GM18870 (cell line): ENCODE measurements around the gene ADAMTS3.
A peak's percentile ranks its signal among the peaks of the same experiment; 100 is the strongest.

Experiments used
- ATAC-seq: cut with Tn5 transposase; IDR thresholded peaks from one replicate; pipeline ENCODE4 v1.9.1; 2021; ENCODE audit warnings: moderate library complexity; ENCODE audit not compliant: unreplicated experiment

The ADAMTS3 gene

DNA sequence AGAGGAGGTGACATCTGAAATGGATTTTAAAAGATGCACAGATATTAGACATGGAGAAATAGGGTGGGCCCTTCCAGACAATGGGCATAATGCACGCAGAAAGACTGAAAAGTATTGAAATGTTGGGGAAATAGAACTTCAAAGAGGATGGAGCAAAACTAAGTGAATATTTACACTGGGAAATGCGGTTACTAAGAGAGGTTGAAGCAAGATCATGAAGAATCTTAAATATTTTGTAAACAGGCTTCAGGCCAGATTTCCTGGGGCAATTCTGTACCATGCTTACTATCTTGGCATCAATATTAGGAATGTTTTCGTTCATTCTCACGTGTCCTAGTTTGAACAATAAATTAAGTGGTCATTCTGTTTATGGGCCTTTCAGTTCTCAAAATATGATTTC, 216.3 kb downstream of the ADAMTS3 start:
- ATAC-seq, result no peak

DNA sequence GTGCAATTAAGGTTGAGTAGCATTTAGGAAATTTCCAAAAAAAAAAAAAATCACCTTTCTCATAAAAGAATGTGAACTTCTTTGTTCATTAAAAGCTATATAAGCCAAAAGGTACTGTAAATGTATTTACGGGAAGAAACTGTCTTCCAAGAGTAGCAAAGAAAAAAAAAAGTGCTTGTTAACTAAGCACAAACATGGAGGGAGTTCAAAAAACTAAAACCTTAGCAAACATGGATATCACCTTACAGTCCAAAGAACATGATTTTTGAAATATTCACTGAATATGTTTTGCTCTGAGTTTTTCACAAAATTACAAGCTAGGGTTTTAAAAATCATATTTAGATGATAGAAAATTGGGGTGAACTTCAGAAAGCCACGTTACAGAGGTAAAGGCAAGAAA, 217.5 kb downstream of the ADAMTS3 start:
- no peak for ATAC-seq

DNA sequence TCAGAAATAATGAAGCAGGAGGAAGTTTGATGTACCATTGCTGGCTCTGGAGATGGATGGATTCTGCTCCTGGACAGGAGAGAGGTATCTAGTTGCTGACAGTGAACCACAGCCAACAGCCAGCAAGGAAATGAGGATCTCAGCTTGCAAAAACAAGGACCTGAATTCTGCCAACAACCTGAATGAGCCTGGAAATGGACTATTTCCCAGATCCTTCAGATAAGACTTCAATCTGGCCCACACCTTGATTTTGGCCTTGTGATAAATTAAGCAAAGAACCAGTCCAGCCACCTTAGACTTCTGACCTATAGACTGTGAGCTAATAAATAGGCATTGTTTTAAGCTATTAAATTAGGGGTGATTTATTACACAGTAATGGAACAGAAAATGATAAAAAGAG, 220.3 kb downstream of the ADAMTS3 start:
- no peak for ATAC-seq

DNA sequence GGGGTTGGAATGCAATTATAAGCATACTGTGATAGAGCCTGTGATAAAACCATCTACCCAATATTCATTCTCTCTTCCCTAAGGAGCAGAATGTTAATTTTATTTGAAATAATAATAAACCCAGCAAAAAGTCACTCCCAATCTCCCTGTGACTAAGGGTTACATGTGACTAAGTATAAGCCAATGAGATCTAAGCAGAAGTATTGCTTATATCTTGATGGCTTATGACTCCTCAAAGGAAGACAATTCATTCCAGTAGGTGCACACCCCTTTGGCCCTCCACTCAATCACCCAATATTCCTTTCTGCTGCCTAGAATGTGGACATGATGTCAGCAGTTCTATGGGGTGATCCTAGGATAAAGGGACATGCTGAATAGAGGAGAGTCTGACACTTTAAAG, 224.6 kb downstream of the ADAMTS3 start:
- no peak for ATAC-seq

DNA sequence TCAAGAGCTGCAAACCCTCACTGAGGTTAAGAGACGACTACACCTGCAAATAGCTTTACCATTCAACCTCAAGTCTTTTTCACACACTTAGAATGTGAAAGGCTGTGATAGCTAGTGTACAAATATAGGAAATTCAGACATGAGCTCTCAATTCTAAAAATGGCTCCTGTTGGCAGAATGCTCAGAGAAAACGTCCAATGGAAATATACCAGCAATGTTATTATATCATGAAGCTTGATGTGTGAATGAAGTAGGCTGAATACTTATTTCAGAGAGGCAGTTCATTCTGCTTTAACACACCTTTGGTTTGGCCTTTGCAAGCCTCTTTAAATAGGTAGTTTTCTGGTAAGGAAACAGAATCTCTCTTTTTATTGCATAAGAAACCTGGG, 227.6 kb downstream of the ADAMTS3 start:
- ATAC-seq, result no peak

DNA sequence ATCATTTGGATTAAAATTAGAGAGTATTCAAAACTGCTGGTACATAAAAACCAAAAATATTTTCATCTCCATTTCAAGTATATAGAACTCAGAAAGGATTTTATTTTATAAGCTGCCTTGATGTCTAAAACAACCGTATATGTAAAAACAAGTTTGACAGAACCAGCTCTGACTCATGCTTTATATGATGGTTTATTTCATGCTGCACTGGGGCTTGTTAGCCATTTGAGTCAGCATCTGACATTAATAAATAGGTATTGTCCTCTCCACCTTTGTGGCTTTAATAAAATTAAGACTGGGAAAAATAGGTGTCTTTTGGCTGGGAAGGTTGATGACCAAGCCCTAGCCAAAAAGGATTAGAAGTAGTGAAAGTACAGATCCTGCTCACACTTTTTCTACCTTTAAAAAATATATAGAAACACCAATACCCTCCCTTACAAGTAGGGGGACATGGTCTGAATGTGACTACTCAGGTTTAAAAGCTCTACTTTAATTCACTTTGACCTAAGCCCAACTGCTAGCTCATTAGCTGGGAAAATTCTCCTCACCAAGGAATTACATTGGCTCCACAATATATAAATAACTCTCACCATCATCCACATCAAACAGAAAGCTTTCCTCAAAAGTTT, 228.1 kb downstream of the ADAMTS3 start:
- no peak for ATAC-seq

DNA sequence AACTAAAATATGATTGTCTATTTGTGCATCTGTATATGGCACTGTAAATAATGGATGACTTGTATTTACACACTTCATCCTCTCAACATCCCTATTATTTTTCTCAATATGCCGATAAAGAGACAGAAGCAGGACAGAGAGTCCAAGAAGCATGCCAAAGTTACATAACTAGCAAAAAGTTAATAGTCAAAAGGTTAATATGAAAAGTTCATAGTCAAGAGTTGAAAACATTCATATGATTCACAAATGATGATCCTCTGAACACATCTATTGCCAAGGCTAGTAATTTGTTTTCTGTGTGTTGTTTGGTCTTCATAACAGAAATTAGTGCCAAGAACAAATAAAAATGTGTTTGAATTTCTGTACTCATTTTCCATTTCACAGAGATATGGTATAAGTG, 231.0 kb downstream of the ADAMTS3 start:
- no peak for ATAC-seq

DNA sequence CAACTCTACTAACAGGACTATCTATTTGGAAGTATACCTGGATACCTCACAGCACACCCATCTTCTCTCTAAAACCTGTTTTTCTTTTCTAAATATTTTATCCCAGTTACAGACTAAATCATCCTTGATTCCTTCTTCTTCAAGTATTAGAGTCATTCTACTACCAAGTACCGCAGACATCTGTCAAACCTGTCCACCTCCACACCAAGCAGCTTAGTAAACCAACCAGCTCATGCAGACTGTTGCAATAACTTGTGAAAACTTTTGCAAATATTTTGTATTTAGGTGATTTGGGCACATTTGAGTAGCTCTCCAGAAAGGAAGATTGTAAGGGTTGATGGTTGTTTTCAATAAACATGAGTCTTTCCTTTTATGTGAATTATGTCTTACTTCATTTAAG, 238.6 kb downstream of the ADAMTS3 start:
- no peak for ATAC-seq

DNA sequence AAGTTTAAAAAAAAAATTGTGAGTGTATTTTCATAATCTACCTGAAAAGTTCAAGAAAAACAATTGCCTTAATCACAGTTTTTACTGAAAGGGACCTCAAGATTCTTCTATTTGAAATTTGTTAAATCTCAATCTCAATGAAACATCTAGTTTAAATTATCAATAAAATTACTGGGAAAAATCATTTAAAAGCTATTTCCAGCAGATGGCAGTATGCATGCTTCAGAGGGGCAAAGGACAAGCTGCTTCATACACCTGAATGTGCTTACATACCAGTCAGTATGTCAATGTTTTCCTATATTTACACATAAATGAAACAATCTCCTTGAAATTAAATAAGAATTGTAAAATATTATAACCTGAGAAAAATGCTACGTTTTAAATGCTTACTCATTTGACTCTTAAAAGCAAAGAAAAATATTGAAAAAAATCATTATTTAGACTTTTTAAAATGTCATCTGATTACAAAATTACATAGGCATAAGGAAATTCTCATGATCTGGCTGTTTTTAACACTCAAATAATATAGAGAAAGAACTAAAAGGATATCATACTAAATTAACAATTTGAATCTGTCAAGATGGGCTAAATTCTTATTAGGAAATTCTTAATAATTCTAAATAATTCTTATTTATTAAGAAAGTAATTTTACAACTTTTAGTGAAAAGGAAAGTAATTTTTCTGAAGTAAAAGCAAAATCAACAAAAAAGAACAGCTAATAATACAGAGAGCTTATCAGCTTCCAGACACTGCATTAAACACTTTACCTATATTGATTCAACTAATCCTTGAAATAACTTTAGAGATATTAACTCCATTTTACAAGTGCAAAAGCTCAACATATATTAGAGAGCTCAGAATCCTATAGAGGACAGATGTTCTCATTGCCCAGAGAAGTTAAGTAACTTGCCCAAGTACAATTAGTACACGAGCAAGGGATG, 242.1 kb downstream of the ADAMTS3 start:
- no peak for ATAC-seq

DNA sequence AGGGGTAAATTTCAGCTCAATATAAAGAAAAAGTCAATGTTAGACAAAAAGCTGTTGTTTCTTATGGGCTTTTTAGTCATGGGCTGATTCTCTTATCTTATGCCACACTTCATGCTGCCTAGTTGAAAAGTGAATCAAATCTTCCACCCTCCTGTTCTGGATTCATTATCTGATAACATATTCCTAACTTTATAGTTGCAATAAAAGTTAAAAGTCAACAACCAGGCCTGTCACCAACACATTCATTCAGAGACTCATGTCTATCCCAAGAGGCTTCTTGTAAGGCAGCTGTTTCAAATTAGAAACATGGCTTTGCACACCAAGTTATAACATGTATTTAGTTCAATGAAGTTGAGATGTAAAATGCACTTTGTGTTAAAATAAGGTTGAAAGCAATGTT, 243.8 kb downstream of the ADAMTS3 start:
- no peak for ATAC-seq

DNA sequence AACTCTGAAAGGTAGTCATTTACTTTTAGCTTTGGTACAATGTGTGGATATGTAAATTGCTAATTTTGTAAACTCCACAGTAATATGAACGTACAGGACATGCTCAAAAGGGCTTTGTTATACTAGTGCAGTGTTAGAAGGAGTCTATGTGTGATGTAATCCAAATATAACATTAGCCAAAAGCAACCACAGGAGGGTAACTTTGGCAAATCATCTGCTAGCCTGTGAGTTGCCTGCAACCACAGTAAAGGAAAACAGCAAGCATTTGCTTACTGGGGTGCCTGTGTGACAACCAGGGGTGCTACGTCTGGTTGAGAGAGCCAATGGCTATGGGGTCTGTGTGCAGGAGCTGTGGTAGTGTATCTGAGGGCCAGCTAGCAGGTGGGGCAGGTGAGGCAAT, 245.8 kb downstream of the ADAMTS3 start:
- ATAC-seq, result peak; percentile 58

DNA sequence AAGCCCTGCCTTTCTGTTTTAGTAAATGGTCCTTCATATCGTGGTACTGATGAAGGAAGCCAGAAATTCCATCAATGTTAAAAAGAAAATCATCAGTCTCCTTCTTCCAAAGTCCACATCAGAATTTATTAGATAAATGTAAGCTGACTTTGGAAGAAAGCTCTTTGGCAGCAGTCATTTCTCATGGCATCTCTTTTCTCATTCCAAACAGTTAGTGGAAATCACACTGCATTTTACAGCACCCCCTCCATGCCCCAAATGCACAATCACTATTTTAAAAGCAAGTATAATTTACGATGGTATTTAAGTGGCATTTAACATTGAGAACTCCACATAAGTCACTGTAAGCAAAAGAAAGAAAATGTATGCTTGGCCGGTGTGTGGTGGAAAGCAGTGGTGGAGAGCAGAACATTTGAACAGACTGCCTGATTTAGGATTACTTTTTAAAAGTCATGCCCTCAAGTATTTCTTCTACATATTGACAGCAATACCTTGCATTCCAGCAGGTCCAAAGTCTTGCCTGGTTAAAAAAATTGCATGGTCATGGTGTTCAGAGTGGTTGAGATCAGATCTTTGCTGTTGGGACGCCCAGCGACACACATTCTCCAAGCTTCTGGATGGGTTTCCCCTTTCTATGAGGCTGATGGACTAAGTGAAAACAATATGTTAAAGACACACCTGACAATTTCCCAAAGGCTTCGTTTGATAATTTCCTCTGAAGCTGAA, 248.6 kb downstream of the ADAMTS3 start:
- ATAC-seq, result no peak

DNA sequence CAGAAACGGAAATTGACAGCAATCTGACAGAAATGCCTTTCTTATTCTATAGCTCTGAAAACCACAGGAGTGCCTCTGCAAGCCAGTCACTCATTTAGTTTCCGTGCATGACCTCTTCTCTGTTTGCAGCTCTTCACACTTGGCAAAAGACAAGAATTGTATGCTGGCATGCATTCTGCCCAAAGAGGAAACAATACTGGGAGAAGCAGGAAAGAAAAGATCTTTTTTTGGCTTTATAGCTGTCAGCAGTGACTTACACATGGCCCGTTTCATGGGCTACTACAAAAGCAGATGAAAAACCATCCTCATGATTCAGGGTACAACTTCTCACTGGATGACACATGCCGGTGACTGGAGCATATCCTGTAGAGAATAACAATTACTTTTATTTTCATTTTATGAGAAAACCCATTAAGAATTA, 249.4 kb downstream of the ADAMTS3 start:
- ATAC-seq, result no peak

DNA sequence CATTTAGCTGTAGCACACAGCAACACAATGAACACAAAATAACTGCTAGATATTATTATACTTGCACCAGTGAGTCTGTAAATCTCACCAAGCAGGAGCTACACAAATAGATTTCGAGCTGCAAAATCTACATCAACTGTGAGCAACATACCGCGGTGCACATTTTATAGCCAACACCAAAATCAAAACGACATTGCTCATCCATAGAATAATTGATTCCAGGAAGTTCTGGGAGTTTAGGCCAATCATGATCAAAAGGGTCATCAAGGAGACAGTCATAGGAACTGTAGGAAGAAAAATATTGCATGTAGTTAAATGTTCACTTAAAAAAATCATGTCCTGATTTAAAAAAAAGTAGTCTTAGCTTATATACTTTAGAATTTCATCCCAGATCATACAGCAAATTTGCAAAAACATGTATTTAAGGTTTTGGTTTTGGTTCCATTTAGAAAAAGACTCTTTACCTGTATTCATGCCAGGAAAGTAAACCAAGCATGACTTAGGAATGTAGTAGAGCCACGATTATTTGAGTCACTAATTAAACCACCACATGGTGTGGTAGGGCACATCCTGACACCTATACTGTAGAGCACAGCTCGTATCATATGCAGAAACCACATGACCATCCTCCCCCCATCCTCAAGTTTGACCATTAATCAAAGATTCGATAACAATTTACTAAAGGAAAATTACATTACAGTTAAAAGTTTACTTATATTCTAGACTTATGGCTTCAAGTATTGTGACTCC, 250.4 kb downstream of the ADAMTS3 start:
- ATAC-seq, result no peak

DNA sequence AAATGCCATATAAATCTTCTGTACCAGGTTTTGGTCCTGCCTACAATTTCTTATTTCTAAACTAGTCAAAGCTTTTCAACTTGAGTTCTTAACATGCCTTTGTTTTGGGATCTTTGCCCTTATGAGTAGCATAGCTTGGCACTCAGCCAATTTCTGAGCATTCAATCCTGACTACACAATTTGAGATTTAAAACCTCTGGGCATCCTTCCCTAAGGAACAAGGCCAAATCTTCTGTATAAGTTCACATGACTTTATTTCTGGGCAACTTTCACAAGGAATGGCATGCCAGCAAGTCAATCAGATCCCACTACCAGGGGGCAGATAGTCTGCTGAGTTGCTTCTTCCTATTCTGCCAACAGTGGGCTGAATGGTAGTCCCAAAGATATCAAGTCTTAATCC, 254.2 kb downstream of the ADAMTS3 start:
- ATAC-seq, result no peak

DNA sequence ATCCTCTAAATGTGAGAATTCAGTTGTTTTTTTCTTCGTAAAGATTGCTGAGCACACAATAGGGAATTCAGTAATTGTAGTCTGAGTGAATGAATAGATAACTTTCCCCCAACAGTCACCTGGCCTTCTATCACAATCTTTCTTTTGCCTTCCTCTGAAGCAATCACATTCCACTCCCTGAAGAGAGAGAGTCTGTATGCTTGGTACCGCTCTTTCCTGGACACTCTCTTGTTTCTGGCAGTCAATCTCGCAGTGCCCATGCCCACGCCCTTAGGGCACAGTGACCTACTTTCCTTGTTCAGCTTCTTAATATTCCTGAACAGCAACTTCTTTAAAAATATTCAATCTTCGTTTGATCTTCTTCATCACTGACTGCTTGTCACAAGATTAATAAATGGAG, 255.9 kb downstream of the ADAMTS3 start:
- no peak for ATAC-seq

DNA sequence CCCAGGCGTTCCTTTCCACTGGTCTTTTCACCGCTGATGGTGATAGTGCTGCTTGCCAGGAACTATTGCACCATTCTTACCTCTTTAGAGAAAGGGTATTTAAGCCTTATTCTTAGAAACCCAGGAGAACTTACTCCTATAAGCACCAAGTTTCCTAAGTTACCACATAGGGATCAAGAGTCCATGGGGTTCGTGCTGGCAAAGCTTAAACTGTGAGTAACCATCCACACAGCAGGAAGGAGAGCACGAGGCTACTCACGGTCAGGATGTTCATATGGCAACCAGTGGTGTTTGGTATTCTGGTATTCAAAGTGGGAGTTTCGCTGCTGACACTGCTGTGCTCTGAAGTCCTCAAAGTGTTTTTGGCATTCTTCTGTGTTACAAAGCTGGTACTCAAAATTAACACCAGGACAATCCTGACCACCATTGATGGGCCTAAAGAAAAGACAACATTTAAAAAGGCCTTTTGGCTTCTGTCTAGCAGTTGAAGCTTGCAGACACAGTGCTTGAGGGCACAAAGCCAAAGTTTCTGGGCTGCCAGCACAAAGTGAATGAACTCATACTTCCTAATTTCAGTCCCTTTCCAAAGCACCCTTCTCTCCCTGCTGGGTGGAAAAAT, 256.9 kb downstream of the ADAMTS3 start:
- no peak for ATAC-seq

DNA sequence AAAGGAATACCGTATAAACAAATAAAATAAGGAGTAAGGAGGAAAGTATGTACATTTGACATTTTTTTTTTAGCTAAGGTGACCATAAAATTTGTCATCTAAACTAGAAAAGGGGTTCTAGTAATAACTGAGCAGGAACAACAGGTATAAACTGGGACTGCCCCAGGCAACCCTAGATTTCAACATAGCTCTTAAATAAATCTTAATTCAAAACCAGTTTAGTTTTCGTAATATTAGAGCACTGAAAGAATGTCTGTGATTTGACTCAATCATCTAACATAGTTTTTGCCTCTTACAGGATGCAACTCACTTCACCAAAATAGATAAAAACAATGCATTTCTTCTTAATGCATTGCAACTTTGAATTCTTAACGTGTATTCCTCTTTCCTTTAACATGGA, 257.7 kb downstream of the ADAMTS3 start:
- no peak for ATAC-seq

DNA sequence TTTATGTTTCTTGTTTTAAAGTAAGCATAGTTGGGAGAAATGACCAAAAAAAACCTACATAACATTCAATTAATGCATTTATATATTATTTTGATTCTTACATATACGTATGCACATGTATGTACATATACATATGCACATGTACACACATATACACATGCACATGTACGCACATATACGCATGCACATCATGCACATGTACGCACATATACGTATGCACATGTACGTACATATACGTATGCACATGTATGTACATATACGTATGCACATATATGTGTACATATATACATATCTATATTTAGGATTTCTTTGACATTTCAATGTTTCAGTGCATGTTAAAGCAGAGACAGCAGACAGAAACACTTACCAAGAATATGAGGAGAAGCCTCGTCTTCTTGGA, 263.4 kb downstream of the ADAMTS3 start:
- ATAC-seq, result no peak

DNA sequence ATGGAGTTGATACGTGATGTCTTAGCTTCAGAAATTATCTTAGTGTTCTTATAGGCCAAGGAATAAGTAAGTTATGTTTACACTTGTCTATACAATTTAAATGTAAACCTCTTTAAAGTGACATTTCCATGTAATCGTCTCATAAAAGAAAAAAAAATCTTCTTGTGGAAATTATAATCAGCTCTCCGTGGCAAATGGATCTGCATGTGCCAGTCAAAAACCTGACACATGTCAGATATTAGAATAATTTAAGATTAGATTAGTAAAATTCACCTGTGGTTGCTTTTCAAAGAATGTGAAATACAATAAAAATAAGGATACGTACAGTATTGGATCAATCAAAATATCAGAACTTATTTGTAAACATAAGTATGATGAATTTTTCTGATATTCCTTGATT, 263.9 kb downstream of the ADAMTS3 start:
- ATAC-seq, result no peak
